Neural cell (in vitro differentiated cells): Measurements from ENCODE around the gene PPM1G. TPM values are rescaled to one million over a fixed set of nuclear protein-coding genes. Genes with fewer than 3 reads are reported as not detected.

Experiments used
- H2AFZ ChIP-seq: fragments of 200-600, 300-800 bp; sonication (generic), shearing (Covaris generic); 2 replicates; pipeline ENCODE4 v1.6.0; 2014; ENCODE audit warnings: low read depth, mild to moderate bottlenecking, antibody characterized with exemption, low read length, moderate library complexity
- H3F3A ChIP-seq: fragments of 200-600 bp; shearing (Covaris generic); 2 replicates; pipeline ENCODE4 v1.6.1; 2016; ENCODE audit warnings: mild to moderate bottlenecking, moderate library complexity, mixed read lengths, antibody characterized with exemption, low read length; ENCODE audit not compliant: insufficient read depth, poor library complexity, severe bottlenecking
- H3K27ac ChIP-seq: fragments of 200-600, 300-800 bp; sonication (generic), shearing (Covaris generic); 2 replicates; pipeline ENCODE4 v1.5.1; 2014; ENCODE audit warnings: mild to moderate bottlenecking, low read length, moderate library complexity
- H3K27me3 ChIP-seq: fragments of 300-800, 200-600 bp; sonication (generic), shearing (Covaris generic); 2 replicates; pipeline ENCODE4 v1.6.0; 2014; ENCODE audit warnings: mild to moderate bottlenecking, low read depth, low read length, moderate library complexity; ENCODE audit not compliant: insufficient read depth
- H3K36me3 ChIP-seq: fragments of 300-800, 200-600 bp; sonication (generic), shearing (Covaris generic); 2 replicates; pipeline ENCODE4 v1.5.1; 2014; ENCODE audit warnings: mild to moderate bottlenecking, antibody characterized with exemption, low read length, moderate library complexity; ENCODE audit not compliant: insufficient read depth
- H3K4me2 ChIP-seq: fragments of 300-800, 200-600 bp; sonication (generic), shearing (Covaris generic); 2 replicates; pipeline ENCODE4 v1.6.0; 2014; ENCODE audit warnings: mild to moderate bottlenecking, low read length
- H3K4me3 ChIP-seq: fragments of 300-800, 200-600 bp; sonication (generic), shearing (Covaris generic); 2 replicates; pipeline ENCODE4 v1.5.1; 2014; ENCODE audit warnings: mild to moderate bottlenecking, low read length, moderate library complexity
- H3K79me2 ChIP-seq: fragments of 200-600 bp; shearing (Covaris generic); replicated peaks from 2 replicates; pipeline ENCODE4 v1.6.0; 2014; ENCODE audit warnings: mild to moderate bottlenecking, low read length, moderate library complexity; ENCODE audit not compliant: insufficient read depth
- H3K9ac ChIP-seq: fragments of 300-800, 200-600 bp; sonication (generic), shearing (Covaris generic); 2 replicates; pipeline ENCODE4 v1.6.1; 2016; ENCODE audit warnings: mild to moderate bottlenecking, low read length, mixed read lengths
- H3K9me2 ChIP-seq: fragments of 200-600 bp; shearing (Covaris generic); 2 replicates; pipeline ENCODE4 v1.6.1; 2016; ENCODE audit warnings: mild to moderate bottlenecking, low read length, mixed read lengths; ENCODE audit not compliant: insufficient read depth
- H3K9me3 ChIP-seq: fragments of 200-600, 300-800 bp; sonication (generic), shearing (Covaris generic); 2 replicates; pipeline ENCODE4 v1.6.1; 2016; ENCODE audit warnings: mild to moderate bottlenecking, mixed run types, low read length, moderate library complexity, mixed read lengths
- H4K20me1 ChIP-seq: fragments of 200-600 bp; shearing (Covaris generic); 2 replicates; pipeline ENCODE4 v1.6.1; 2016; ENCODE audit warnings: mild to moderate bottlenecking, mixed run types; ENCODE audit not compliant: insufficient read depth
- EZH2 ChIP-seq: fragments of 200-600, 300-800 bp; shearing (Covaris generic), sonication (generic); IDR thresholded peaks from 2 replicates; pipeline ENCODE4 v1.6.1; 2014; ENCODE audit warnings: antibody characterized with exemption, low read length, borderline replicate concordance, mild to moderate bottlenecking; ENCODE audit not compliant: insufficient read depth, poor library complexity, severe bottlenecking
- MXI1 ChIP-seq: fragments of 450-650 bp; conservative IDR thresholded peaks from 2 replicates; pipeline ENCODE4 v1.6.1; 2014; ENCODE audit warnings: antibody characterized with exemption, mild to moderate bottlenecking; ENCODE audit not compliant: poor library complexity, severe bottlenecking
- POLR2AphosphoS5 ChIP-seq: IDR thresholded peaks from 2 replicates; pipeline ENCODE4 v1.6.1; 2012
- SMC3 ChIP-seq: fragments of 450-650 bp; conservative IDR thresholded peaks from 2 replicates; pipeline ENCODE4 v1.6.1; 2014; ENCODE audit warnings: antibody characterized with exemption, mild to moderate bottlenecking, moderate library complexity; ENCODE audit not compliant: poor library complexity
- TAF1 ChIP-seq: IDR thresholded peaks from 2 replicates; pipeline ENCODE4 v1.6.1; 2012; ENCODE audit warnings: low read depth
- polyA plus RNA-seq: library from polyadenylated mRNA; depleted of rRNA; stranded (reverse); fragments of >200 nt; gene quantifications from 2 replicates; pipeline ENCODE4 v1.2.3, GENCODE V29; 2014
- TF ChIP-seq, protein P1 (sequence below): fragments of 450-650 bp; IDR thresholded peaks from 2 replicates; pipeline ENCODE4 v1.5.1; 2014; ENCODE audit warnings: antibody characterized with exemption, mild to moderate bottlenecking, moderate library complexity; ENCODE audit not compliant: poor library complexity, severe bottlenecking
- TF ChIP-seq, protein P2 (sequence below): IDR thresholded peaks from 2 replicates; pipeline ENCODE4 v1.6.1; 2012; ENCODE audit warnings: borderline replicate concordance

The PPM1G gene
- polyA plus RNA-seq, 1 donor from 2014 or later, result 107 TPM

DNA sequence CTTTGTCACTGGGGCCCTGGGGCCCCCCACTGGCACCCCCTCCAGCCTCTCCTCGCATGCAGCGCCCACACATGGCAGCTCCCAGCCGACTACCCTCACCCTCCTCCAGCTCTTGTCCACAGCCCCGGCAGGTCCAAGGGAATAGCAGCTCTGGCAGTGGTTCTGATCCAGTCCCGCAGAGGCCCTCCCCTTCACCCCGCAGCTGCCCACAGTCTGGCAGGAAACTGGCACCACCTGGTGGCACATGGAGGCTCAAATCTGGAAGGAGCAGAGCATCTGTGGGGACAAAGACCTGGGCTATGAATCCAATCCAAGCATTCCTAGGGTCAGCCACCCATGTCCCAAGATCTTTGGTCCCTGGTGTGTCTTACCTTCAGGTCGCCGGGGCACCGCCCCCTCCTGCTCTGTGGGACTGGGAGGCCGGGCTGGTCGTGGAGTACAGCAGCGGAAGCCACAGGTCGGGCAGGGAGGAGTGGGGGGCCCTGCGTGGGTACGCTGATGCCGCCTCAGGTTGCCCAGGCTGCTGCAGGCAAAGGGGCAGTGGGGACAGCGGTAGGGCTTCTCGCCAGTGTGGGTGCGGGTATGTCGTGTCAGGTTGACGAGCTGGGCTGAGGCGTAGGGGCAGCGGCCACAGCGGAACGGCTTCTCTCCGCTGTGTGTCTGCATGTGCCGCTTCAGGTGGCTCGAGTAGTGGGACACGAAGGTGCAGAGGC is 31.1 kb downstream of the PPM1G start:
- H3K9me3 ChIP-seq, result no peaks in the 10 kb centered on the region
- H3K36me3 ChIP-seq, result no peaks in the 10 kb centered on the region
- H3K4me3 ChIP-seq, result peak overlapping the region; percentile 72
- no peak overlapping the region for H3K4me2 ChIP-seq
- no peaks in the 10 kb centered on the region for H4K20me1 ChIP-seq
- no peaks in the 10 kb centered on the region for H3K9me2 ChIP-seq
- H3K27me3 ChIP-seq, result no peaks in the 10 kb centered on the region
- no peaks in the 10 kb centered on the region for H3F3A ChIP-seq
- H3K79me2 ChIP-seq, result peaks cover 12% of the 10 kb centered on the region
- H3K27ac ChIP-seq, result no peak overlapping the region
- TF ChIP-seq TAF1, result no peak
- no peak for TF ChIP-seq SMC3
- TF ChIP-seq, protein P1, sequence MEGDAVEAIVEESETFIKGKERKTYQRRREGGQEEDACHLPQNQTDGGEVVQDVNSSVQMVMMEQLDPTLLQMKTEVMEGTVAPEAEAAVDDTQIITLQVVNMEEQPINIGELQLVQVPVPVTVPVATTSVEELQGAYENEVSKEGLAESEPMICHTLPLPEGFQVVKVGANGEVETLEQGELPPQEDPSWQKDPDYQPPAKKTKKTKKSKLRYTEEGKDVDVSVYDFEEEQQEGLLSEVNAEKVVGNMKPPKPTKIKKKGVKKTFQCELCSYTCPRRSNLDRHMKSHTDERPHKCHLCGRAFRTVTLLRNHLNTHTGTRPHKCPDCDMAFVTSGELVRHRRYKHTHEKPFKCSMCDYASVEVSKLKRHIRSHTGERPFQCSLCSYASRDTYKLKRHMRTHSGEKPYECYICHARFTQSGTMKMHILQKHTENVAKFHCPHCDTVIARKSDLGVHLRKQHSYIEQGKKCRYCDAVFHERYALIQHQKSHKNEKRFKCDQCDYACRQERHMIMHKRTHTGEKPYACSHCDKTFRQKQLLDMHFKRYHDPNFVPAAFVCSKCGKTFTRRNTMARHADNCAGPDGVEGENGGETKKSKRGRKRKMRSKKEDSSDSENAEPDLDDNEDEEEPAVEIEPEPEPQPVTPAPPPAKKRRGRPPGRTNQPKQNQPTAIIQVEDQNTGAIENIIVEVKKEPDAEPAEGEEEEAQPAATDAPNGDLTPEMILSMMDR, result no peak
- no peak for TF ChIP-seq EZH2
- H2AFZ ChIP-seq, result no peak overlapping the region
- H3K9ac ChIP-seq, result no peak overlapping the region

DNA sequence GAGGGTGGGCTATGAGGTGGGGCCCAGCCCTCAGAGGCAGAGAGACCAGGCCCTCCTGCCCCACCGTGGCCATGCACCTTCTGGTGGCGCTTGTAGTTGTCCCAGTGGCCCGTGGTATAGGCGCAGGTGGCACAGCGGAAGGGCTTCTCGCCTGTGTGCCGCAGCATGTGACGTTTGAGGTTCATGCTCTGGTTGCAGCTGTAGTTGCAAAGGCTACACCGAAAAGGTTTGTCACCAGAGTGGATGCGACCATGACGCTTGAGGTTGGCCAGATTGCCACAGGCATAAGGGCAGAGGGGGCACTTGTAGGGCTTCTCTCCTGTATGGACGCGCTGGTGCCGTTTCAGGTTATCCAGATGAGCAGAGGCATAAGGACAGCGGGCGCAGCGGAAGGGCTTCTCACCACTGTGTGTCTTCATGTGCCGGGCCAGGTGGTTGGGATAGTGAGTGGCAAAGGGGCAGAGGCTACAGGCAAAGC is 31.7 kb downstream of the PPM1G start:
- H3K27me3 ChIP-seq, result no peaks in the 10 kb centered on the region
- H3F3A ChIP-seq, result no peaks in the 10 kb centered on the region
- H3K4me3 ChIP-seq, result no peak overlapping the region
- no peaks in the 10 kb centered on the region for H3K36me3 ChIP-seq
- H3K9me2 ChIP-seq, result no peaks in the 10 kb centered on the region
- H3K9ac ChIP-seq, result no peak overlapping the region
- TF ChIP-seq EZH2 (no peak), MXI1 (no peak), POLR2AphosphoS5 (no peak), TAF1 (no peak)
- TF ChIP-seq, protein P1, result no peak
- TF ChIP-seq, protein P2, sequence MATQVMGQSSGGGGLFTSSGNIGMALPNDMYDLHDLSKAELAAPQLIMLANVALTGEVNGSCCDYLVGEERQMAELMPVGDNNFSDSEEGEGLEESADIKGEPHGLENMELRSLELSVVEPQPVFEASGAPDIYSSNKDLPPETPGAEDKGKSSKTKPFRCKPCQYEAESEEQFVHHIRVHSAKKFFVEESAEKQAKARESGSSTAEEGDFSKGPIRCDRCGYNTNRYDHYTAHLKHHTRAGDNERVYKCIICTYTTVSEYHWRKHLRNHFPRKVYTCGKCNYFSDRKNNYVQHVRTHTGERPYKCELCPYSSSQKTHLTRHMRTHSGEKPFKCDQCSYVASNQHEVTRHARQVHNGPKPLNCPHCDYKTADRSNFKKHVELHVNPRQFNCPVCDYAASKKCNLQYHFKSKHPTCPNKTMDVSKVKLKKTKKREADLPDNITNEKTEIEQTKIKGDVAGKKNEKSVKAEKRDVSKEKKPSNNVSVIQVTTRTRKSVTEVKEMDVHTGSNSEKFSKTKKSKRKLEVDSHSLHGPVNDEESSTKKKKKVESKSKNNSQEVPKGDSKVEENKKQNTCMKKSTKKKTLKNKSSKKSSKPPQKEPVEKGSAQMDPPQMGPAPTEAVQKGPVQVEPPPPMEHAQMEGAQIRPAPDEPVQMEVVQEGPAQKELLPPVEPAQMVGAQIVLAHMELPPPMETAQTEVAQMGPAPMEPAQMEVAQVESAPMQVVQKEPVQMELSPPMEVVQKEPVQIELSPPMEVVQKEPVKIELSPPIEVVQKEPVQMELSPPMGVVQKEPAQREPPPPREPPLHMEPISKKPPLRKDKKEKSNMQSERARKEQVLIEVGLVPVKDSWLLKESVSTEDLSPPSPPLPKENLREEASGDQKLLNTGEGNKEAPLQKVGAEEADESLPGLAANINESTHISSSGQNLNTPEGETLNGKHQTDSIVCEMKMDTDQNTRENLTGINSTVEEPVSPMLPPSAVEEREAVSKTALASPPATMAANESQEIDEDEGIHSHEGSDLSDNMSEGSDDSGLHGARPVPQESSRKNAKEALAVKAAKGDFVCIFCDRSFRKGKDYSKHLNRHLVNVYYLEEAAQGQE, result no peak
- no peaks in the 10 kb centered on the region for H4K20me1 ChIP-seq
- no peak overlapping the region for H3K27ac ChIP-seq
- peaks cover 12% of the 10 kb centered on the region for H3K79me2 ChIP-seq
- no peak overlapping the region for H2AFZ ChIP-seq
- H3K4me2 ChIP-seq, result no peak overlapping the region
- no peaks in the 10 kb centered on the region for H3K9me3 ChIP-seq
